SK-N-MC (cell line): ENCODE measurements around the gene PITPNC1.

Source experiments
- EZH2 ChIP-seq: fragments of 200-600 bp; sonication (generic); IDR thresholded peaks from one replicate; pipeline ENCODE4 v1.6.1; 2017; ENCODE audit warnings: antibody characterized with exemption
- FOXP2 ChIP-seq: optimal IDR thresholded peaks from 2 replicates; pipeline ENCODE3; 2011; ENCODE audit warnings: mild to moderate bottlenecking, moderate library complexity; ENCODE audit not compliant: insufficient read depth; ENCODE audit errors: extremely low read length, control extremely low read depth
- POLR2AphosphoS5 ChIP-seq: IDR thresholded peaks from 2 replicates; pipeline ENCODE4 v1.6.1; 2012; ENCODE audit warnings: mild to moderate bottlenecking, low read depth, low read length, borderline replicate concordance

DNA sequence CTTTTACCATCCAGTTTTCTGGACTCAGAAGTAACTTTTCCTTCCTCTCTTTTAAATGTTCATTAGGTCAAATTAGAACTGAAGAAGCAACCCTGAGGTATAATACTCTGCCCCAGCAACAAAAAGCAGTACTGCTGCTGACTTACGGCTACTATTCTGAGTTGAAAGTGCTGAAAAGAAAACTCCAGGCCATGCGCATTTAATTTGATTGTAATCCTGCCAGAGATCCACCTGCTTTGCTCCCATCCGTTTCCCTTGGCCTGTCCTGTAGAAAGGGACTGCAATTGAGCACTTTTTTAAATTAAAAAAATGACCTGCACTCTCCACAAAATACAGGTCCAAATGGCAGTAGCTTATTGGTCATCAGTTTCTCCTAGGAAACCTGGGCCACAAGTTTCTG, 61.6 kb downstream of the PITPNC1 start:
- TF ChIP-seq EZH2: no peak
- TF ChIP-seq POLR2AphosphoS5: no peak
- TF ChIP-seq FOXP2: no peak
